Right forelimb (tissue), 1 donor: ENCODE data around the gene PLEKHA1.

Experiments used
- DNase-seq: peaks from one replicate; pipeline ENCODE4 v3.0.0-alpha.2; 2018

PLEKHA1 gene

DNA sequence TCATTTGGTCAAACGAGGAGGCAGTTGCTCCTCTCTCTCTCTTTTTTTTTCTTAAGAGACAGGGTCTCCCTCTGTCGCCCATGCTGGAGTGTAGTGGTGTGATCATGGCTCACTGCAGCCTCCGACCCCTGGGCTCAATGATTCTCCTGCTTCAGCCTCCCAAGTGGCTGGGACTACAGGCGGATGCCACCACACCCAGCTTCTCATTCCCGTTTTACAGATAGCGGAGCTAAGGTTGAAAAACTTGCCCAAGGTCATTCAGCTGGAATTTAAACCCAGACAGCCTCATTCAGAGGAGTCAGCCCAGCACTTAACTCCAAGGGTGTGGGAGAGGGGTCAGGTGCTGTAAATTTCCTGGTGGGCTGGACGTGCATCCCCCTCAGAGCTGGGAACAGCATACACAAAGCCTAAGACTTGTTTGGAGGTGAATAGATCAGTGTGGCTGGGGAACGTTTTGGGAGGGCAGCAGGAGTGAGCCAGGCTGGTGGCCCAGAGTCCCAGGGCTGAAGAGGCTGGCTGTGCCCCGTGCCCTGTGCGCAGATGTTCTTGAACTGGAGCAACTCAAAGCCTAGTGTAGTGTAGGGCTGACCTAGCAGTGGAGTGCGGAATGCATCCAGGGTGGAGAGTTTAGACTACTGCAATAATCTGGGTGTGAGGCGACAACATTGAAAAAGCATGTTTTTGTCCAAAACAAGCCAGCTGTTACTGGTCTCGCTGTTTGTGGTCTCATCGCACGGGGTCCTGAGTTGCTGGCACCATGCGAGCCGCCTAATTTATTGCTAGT is 89.2 kb downstream of the PLEKHA1 start:
- no peak for DNase-seq

DNA sequence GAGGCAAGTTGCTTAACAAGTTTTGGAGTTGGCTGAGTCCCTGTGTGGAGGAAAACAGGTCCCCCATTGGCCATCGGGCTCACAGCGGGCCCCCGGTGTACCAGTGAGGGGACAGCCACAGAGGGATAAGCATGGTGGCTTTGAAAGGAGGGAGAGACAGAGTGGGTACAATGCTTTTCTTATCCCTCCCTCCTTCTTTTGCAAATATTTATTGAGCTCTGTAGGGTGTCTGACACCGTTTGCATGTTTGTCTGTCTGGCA is 89.7 kb downstream of the PLEKHA1 start:
- no peak for DNase-seq

DNA sequence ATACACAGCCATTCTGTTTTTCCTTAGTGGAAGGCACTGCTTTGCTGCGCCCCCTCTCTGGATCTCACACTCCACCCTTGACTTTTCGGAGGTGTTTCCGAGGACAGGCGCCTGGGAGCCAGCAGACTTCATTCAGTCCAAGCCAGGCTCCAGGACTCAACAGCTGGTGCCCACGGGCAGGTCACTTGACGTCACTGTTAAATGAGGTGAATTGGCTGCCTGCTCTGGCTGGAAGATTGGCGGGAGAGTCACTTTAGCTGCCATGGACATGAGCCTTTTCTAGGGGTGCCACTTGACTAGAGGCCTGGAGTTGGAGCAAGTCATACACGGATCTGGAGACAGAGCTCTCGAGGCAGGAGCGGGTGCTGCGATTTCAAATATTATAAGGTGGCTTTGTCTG is 90.1 kb downstream of the PLEKHA1 start:
- no peak for DNase-seq

DNA sequence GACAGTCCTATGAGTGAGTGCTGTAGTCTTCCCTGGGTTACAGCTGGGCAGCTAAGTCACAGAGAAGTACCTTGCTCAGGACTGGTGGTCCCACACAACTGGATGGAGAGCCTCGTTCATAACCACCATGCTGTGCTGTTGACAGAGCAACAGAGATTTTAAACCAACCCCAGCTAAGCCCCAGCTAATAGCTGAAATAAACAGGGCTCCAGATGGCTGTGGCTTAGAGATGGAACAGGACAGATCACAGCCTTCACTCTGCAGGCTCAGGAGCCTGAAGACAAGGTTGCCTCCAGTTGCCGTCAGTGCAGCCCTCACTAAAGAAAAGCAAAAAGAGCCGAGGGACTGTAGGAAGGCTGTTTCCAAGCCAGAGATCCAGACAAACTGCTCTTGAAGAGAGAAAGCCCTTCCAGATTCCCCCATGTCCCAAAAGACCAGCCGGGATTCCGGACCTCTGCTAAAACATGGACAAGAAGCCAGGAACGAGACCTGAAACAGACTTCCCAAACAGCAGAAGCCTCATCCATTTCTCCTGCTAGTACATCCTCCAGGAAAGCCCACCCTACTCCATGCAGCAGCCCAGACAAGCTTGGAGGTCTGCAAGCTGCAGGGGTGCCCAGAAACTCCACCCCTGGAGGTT is 91.0 kb downstream of the PLEKHA1 start:
- DNase-seq: no peak

DNA sequence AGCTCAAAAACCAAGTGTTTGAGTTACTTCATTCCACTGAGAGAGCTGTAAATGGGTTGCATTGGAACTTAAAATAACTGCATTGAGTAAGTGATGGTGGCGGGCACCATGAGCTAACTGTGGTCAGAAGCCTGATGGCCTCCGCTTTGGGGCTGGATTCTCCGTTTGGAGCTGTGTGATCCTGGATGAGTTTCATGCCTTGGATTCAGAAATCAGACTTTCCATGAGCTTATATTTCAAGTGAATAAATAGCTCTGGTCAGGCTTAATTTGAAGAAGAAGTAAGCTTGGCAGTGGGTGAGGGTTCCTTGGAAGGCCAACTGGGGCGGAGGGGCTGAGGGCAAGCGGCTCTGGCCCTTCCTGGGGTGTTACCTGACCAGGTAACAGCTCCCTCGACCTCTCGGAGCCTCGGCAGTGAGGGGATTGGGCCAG is 92.5 kb downstream of the PLEKHA1 start:
- DNase-seq: no peak

DNA sequence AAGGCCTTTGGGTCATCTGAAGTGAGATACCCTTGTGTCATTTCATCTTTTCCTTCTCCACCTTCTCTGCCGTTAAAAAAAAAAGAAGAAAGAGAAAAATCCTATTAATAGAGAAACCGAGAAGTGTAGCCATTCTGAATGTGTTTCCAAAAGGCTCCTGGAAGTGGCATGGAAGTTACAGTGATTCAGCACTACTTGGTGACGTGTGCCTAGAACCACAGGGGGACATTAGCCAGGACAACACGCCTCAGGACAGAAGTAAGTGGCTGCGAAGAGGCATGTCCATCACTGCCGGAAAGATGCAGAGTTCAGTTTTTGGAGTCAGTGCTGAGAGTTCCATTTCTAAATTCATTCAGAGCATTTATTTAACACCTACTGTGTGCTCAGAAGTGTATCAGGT is 93.2 kb downstream of the PLEKHA1 start:
- no peak for DNase-seq

DNA sequence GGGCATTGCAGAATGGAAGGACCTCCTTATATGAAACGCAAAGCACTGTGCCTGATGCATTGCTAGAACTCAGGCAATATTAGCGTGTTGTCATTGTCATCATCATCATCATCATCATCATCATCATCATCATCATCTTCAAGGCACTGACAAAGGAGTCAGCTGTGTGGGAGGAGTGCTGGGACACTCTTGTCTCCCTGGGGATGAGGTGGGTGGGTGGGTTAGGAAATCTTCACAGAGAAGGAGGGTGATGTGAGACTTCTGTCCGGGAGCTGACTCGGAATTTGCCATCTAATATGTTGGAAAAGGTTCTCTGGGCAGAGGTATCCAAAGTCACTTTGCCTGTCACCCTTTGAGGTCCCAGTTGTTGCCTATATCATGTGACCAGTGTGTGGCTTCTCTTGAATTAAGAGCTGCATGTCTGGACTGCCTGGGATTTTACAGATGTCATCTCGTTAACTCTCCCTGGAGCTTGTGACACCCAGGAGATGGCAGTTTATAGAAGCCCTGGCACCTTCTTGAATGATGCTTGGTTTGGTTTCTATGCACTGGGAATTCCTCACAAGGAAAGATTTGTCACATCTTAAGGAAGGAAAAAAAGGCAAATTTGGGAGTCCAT is 93.9 kb downstream of the PLEKHA1 start:
- no peak for DNase-seq

DNA sequence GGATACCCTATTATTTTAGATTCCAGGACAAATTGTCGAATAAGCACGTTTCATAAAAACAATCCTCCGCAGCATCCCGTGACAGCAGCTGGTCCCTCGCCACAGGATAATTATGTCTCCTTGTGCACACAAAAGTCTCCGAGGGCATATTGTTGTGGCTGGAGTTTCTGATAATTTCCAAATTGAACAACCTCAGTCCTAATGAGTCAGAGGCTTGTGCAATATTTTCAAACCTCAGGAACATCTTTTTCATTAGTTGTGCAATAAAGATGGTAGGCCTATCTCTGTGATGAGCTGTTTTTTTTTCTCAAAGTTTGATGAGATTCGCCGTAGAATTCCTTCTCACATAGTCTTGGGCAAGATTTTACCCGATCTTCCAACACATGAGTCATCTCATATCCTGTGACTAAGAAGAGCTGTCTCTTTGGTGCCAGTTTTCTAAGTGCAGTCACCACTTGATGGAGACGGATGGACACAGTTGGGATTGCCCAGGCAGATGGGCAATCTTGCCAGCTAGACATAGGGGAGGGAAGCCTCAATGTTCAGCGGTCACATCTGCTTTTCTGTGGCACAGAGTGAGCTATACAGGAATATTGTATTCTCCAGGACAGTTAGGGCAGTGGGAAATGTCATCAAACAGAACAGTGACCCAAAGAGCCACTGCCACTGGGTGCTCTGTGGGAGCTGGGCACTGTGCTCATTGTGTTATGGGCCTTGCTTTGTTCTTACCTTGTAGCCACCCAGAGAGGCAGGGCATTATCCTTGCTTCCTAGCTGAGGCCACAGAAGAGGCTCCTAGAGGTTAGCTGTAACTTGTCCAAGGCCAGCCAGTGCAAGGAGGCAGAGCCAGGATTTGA is 94.6 kb downstream of the PLEKHA1 start:
- no peak for DNase-seq

DNA sequence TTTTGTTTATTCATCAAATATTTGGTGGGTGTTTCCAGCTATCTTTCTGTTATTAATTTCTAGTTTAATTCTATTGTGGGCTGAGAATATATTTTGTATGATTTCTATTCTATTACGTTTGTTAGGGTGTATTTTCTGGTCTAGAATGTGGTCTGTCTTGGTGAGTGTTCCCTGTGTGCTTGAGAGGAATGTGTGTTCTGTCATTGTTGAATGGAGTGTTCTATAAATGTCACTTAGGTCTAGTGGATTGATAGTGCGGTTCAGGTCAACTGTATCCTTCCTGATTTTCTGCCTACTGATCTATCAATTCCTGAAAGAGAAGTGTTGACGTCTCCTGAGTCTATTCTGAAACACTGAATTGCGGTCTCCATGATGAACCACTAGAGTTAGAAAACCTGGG is 95.3 kb downstream of the PLEKHA1 start:
- no peak for DNase-seq

DNA sequence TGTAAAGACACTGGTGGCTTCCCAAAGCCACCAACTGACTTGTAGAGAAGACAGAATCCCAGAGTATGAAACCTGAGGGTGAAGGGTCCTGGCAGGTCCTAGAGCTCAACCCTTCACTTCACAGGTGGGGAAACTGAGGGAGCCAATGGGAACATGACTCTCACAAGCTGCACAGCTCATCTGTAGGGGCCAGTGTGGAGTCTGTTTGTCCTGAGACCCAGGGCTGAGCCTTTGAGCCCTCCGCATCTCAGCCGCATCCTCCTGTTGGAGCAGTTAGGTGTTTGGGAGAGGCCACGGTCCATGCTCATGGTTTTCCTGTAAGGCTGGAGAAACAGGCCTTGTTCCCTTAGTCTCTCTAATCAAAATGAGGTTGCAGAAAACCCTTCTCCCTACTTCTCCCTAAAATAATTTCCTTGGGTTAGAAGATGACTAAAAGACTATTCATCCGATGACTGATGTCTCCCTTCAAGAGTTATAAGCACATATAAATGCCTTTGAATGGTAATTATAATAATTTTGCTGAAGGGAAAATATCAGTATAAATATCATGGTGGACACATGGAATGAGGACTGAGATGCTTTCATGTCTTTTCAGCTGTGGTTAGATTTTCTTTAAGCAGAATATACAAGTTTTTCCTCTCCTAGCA is 97.1 kb downstream of the PLEKHA1 start:
- peak; percentile 26 for DNase-seq

DNA sequence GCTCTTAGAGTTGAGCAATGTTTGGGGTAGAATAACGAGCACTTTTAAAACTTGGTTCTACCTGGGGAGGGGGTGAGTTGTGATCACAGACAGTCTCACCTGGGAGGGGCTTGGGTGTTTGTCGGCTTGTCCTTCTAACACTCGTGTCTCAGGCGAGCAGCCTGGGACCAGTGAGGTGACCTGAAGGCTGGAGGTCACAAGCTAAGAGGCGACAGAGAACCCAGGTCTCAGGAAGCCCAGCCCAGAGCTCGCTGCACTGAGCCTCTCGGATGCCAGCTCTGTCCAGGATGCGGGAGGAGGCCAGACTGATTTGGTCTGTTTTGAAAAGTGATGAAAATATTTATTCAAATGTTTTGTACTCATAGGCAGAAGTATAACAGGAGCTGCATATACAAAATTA is 98.6 kb downstream of the PLEKHA1 start:
- peak; percentile 18 for DNase-seq

DNA sequence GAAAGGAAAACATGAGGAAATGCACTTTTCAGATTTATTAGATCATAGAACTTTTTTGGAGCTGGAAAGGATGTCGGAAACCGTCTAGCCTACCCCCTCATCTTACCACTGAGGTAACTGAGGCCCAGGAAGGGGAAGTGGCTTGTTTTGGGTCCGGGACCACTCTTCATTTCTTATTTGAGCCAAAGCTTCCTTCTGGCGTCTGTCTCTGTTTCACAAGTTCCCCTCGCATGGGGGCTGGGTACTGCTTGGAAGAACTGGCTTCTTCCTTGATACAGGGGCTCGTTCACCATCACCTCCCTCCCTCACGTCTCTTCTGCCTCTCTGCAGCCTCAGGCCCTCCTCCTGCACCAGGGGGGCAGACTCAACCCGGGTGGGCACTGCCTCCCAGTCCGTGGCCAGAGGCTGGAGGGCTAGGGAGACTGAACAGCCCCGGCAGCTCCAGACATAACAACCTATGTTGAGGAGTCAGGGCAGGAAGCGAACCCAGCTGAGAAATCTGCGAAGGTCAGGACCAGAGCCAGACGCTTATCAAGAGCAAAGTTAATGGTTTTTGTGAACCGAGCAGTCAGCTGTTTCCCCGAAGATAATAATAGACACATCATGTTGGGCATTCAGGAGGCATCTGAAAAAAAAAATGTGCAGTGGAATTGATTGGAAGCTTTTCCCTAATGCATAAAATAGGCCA is 99.8 kb downstream of the PLEKHA1 start:
- DNase-seq: no peak

DNA sequence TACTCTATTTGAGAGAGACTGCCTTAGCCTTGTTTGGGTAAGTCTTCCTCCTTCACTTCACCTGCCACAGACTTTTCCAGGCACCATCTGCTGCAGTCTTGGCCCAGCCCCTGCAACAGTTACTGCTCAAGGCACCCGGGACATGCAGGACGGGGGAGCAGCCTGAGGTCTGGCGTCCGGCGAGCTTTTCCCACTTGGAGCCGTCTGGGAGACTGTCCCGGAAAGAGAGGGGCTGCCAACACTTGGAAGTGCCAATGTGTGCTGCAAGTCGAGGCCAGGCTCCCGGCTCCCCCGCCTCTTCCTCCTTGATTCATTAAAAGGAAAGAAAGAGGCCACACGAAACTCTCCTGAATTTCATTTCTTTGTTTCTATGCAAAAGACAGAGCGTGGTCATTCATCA is 100.6 kb downstream of the PLEKHA1 start:
- DNase-seq: peak; percentile 82

DNA sequence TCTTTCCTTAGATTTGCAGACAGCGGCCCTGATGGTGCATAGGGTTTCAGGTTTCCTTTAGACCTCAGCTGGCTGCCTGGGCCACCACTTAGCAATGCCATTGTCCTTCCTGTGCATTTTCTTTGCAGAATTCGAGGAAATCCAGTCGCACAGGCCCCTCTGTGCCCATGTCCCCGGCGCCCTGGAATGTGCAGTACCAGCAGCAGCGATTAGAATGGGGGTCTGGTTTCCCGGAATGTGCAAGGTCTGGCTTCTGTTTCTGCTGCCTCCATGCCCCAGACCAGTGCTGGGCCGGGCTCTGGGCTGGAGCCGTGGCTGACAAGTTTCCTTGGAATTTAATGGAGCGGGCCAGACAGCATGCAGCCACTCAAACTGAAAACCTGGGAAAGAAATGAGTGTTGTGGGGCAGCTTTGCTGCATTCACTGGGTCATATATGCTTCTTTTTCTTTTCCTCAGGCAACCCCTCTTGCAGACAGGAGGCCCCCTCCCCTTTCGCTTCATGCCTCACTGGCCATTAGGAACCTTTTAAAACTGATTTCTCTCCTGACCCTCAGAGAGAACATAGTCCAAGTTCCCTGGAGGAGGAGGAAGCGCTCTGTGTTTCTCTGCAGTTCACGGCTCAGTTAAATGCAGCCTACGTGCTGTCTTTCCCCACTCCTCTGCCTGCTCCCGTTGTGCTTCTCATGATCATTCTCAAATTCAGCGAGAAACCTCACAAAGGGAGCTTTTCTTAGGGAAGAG is 101.3 kb downstream of the PLEKHA1 start:
- no peak for DNase-seq

DNA sequence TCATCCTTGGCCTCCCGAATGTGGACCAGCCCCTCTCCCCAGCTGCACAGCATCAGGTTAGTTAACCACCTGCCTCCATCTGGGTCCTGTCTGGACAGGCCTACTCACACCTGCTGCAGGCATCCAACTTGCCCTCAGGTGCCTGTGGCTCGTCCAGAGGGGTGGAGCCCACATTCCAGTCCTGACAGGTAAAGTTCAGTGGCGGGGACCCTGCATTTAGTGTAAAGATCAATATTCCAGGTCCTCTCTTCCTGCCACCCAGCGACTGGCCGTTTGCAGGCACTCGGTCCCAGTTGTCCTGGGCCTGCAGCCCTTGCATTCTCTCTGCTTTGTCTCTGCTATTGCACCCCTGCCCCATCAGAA is 101.8 kb downstream of the PLEKHA1 start:
- no peak for DNase-seq

DNA sequence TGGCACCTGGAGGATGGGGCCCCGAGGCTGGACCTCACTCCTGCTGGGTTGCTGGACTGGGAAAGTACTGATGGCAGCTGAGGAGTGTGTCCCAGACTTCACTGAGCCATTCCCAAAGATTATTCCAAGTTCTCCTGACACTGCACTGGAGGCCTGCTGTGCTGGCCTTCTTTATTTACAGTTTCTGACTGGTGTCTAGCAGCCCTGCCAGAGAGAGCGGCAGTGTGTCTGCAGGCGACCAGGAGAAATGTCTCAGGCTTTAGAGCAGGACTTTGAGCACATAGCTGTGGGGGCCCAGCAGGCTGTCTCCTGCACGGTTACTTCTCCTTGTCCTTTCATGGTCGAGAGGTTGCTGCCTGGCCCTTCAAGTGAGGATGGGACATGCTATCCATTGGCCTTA is 102.9 kb downstream of the PLEKHA1 start:
- DNase-seq: no peak

DNA sequence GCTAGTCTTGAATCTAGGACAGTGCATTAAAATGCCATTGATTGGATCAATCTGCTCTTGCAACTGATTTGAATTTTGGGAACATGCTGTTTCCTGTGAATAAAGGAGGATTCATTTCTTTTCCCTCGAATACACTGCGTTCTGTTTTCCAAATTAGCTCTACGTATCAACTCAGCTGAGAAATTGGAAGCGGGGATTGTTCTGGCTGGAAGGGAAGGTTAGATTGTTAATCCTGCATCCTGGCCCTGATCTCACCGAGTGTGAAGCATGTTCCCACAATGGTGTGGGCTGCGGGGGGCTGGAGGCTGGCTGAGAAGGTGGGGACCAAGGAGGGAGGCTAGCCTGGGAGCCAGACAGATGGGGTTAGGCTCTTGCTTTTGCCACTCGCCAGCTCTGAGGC is 104.5 kb downstream of the PLEKHA1 start:
- no peak for DNase-seq

DNA sequence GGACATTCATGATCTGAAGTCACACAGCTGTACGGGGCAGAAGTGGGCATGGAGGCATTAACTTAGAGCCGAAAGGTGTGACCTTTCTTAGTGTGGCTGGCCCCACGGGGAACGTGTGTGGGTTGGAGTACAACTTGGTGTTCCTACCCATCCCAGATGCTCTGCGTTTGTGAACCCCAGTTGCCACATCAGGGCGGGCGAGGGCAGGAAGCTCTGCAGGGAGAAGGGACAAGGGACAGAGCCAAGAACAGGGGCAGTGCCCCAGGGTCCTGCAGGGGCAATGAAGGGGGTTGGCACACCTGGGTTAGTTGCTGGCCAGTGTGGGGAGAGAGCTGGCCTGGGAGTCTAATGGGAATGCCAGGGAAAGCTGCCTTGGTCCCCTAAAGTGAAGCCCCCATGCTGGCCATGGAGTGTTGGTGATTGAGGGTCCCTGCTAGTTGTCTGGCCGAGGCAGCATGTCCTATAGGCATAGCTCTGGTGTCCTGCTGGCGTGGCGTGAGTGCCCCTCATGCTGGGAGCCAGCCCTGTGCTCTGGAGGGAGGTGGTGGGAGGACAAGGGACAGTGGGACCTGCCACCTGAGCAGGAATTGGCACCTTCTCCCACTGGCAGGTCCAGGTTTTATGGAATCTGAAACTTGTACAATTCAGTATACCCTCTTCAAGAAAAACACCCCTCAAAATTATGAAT is 105.8 kb downstream of the PLEKHA1 start:
- DNase-seq: no peak

DNA sequence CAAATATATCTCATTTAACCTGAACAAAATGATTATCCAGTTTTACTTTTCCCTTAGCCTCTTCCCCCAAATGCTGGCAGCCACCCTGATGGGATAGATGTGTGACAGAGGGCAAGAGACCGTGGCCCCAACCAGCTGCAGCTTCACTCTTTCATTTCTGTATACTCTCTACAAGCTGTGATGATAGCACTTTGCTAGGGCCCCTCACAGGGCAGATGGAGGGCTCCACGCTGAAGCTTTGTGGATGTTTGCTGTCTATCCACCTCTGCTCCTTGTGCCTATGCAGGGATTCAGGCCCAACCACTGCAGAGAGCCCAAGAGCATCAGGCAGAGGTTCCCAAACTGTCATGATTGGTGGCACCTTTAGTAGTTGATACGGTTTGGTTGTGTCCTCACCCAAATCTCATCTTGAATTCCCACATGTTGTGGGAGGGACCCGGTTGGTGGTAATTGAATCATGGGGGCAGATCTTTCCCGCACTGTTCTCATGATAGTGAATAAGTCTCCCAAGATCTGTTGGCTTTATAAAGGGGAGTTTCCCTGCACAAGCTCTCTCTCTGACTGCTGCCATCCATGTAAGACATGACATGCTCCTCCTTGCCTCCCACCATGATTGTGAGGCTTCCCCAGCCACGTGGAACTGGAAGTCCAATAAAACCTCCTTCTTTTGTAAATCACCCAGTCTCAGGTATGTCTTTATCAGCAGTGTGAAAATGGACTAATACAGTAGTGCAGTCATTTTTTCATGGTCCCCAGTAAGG is 107.0 kb downstream of the PLEKHA1 start:
- DNase-seq: peak; percentile 3
